ENCODE data around the gene ABLIM1. TPM values are rescaled to one million over a fixed set of nuclear protein-coding genes. Genes with fewer than 3 reads are reported as not detected.

The ABLIM1 gene
- total and polyA plus RNA-seq, 2 experiments from 2014 or later = 21.9 to 45.1 TPM

DNA sequence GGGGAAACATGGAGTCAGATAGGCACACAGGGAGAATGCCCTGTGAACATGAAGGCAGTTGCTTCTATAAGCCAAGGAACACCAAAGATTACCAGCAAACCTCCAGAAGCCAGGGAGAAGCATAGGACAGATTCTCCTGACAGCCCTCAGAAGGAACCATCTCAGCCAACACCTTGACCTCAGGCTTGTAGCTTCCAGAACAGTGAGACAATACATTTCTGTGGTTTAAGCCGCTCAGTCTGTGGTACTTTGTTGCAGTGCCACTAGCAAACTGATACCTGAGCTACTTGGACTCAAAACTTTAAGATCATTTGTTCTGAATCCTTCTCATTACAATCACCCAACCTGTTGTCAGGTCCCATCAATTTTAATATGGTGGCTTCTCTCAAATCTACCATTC, 31.2 kb downstream of the ABLIM1 start:
- Mint-ChIP-seq H3K27me3 (ENCODE audit: insufficient read depth, low read depth, poor library complexity) (peaks cover 13% of the 10 kb centered on the region), H3K4me1 (peaks cover 30% of the 10 kb centered on the region), H3K4me3 (no peak overlapping the region), H3K9me3 (peaks cover 8% of the 10 kb centered on the region; the same call in 2 of the 3 replicates), H3K36me3 (ENCODE audit: low read depth) (no peaks in the 10 kb centered on the region), H3K27ac (no peak overlapping the region)
- Histone ChIP-seq H3F3A (replicated peaks; ENCODE audit: low read depth) (no peaks in the 10 kb centered on the region), H3K4me1 (ENCODE audit: insufficient read depth) (peaks cover 25% of the 10 kb centered on the region), H3K9me2 (ENCODE audit: insufficient read depth) (no peaks in the 10 kb centered on the region; the same call in 1 of the 2 replicates), H3K4me2 (no peak overlapping the region), H3K4me3 (no peak overlapping the region), H3K36me3 (ENCODE audit: insufficient read depth) (no peaks in the 10 kb centered on the region), H3K27me3 (ENCODE audit: insufficient read depth) (peaks cover 17% of the 10 kb centered on the region), H3K27ac (ENCODE audit: low read depth) (no peak overlapping the region), H2AFZ (no peak overlapping the region), H4K20me1 (replicated peaks; ENCODE audit: insufficient read depth) (no peaks in the 10 kb centered on the region), H3K79me2 (replicated peaks; ENCODE audit: insufficient read depth) (no peaks in the 10 kb centered on the region)
- no peak for DNase-seq (ENCODE audit: low spot score)
- TF ChIP-seq ZNF331 (CRISPR knock-in tag; IDR thresholded peaks at IDR 0.05; ENCODE audit: low read depth) = no peak
- TF ChIP-seq NANOG (IDR thresholded peaks at IDR 0.05; ENCODE audit: borderline replicate concordance) = no peak
- no peak for TF ChIP-seq POLR2AphosphoS5 (IDR thresholded peaks at IDR 0.05; ENCODE audit: low read depth)
- no peak for TF ChIP-seq CREB1 (CRISPR knock-in tag; IDR thresholded peaks at IDR 0.05; ENCODE audit: low read depth)
- TF ChIP-seq ETS1 (IDR thresholded peaks at IDR 0.05) = no peak
- TF ChIP-seq CTCF (conservative IDR thresholded peaks at IDR 0.05; ENCODE audit: low read depth in 2 of 2) = no peak
- TF ChIP-seq EZH2phosphoT487 (IDR thresholded peaks at IDR 0.05; ENCODE audit: unreplicated experiment) = no peak
- TF ChIP-seq, protein P1, sequence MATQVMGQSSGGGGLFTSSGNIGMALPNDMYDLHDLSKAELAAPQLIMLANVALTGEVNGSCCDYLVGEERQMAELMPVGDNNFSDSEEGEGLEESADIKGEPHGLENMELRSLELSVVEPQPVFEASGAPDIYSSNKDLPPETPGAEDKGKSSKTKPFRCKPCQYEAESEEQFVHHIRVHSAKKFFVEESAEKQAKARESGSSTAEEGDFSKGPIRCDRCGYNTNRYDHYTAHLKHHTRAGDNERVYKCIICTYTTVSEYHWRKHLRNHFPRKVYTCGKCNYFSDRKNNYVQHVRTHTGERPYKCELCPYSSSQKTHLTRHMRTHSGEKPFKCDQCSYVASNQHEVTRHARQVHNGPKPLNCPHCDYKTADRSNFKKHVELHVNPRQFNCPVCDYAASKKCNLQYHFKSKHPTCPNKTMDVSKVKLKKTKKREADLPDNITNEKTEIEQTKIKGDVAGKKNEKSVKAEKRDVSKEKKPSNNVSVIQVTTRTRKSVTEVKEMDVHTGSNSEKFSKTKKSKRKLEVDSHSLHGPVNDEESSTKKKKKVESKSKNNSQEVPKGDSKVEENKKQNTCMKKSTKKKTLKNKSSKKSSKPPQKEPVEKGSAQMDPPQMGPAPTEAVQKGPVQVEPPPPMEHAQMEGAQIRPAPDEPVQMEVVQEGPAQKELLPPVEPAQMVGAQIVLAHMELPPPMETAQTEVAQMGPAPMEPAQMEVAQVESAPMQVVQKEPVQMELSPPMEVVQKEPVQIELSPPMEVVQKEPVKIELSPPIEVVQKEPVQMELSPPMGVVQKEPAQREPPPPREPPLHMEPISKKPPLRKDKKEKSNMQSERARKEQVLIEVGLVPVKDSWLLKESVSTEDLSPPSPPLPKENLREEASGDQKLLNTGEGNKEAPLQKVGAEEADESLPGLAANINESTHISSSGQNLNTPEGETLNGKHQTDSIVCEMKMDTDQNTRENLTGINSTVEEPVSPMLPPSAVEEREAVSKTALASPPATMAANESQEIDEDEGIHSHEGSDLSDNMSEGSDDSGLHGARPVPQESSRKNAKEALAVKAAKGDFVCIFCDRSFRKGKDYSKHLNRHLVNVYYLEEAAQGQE (IDR thresholded peaks at IDR 0.05; ENCODE audit: unreplicated experiment) = no peak
- no peak for TF ChIP-seq EZH2 (IDR thresholded peaks at IDR 0.05; ENCODE audit: low read depth, unreplicated experiment)
- TF ChIP-seq ZNF462 (CRISPR knock-in tag; IDR thresholded peaks at IDR 0.05) = no peak
- TF ChIP-seq STAT1 (IDR thresholded peaks at IDR 0.05; ENCODE audit: unreplicated experiment) = no peak
- TF ChIP-seq ZNF114 (CRISPR knock-in tag; IDR thresholded peaks at IDR 0.05) = no peak
- no peak for TF ChIP-seq JUNB (IDR thresholded peaks at IDR 0.05; ENCODE audit: unreplicated experiment)
- no peak for ATAC-seq
